GM12878 (cell line): Measurements from ENCODE around the gene BCL2L14. TPM values are rescaled to one million over a fixed set of nuclear protein-coding genes. Genes with fewer than 3 reads are reported as not detected.

ENCODE experiments used
- ATAC-seq: fragments of 200-7000 bp; cut with Tn5 transposase; 3 replicates; pipeline ENCODE4 v1.9.1; 2020; ENCODE audit warnings: mild to moderate bottlenecking, moderate library complexity
- BruUV-seq: library from RNA; stranded (reverse); fragments of 400-500 nt; replicated peaks from 2 replicates; lab custom pipeline; 2021; lab: Mats Ljungman, UMichigan
- CTCF ChIA-PET: fragments of 300-600 bp; sonication (Branson Sonifier 250); formaldehyde crosslinking; extraction: SDS; loops from one replicate; lab custom pipeline; 2021; ENCODE audit warnings: inconsistent platforms; lab: Yijun Ruan, JAX
- POLR2A ChIA-PET: fragments of 350-600 bp; formaldehyde crosslinking; extraction: SDS; loops from one replicate; lab custom pipeline; 2021; ENCODE audit warnings: inconsistent platforms; lab: Charles Lee
- RAD21 ChIA-PET: fragments of 300-600 bp; sonication (Branson Sonifier 250); formaldehyde crosslinking; loops from one replicate; lab custom pipeline; 2023; ENCODE audit warnings: antibody characterized with exemption; ENCODE audit not compliant: unreplicated experiment; lab: Charles Lee
- SMC1A ChIA-PET: fragments of 300-600 bp; sonication (Branson Sonifier 250); formaldehyde crosslinking; loops from one replicate; lab custom pipeline; 2023; ENCODE audit not compliant: unreplicated experiment, uncharacterized antibody; lab: Charles Lee
- DNase-seq: peaks from one replicate; pipeline ENCODE4 v3.0.0-alpha.2; 2011; ENCODE audit warnings: low read depth, low spot score
- FAIRE-seq: peaks from 3 replicates; lab custom pipeline; 2011; peaks lifted over from hg19 to GRCh38; lab: Jason Lieb, UNC
- H2AFZ ChIP-seq: 2 replicates; pipeline ENCODE4 v1.6.0; 2011; ENCODE audit warnings: low read depth, low read length, control low read depth; ENCODE audit not compliant: control insufficient read depth
- H3K27ac ChIP-seq: 2 replicates; pipeline ENCODE4 v1.5.1; 2011; ENCODE audit warnings: control low read depth; ENCODE audit not compliant: control insufficient read depth, insufficient read depth
- H3K27me3 ChIP-seq, 2 experiments: replicated peaks in 1 of 2; 2 replicates each; pipeline versions ENCODE4 v1.6.0 to v1.6.1; 2011; ENCODE audit warnings: low read length in 1 of 2; ENCODE audit not compliant: control insufficient read depth in 2 of 2, insufficient read depth in 2 of 2
- H3K36me3 ChIP-seq, 2 experiments: 2 replicates each; pipeline ENCODE4 v1.5.1; 2011; ENCODE audit warnings: low read length in 1 of 2; ENCODE audit not compliant: control insufficient read depth in 2 of 2, insufficient read depth in 2 of 2
- H3K4me1 ChIP-seq: 2 replicates; pipeline ENCODE4 v1.6.1; 2011; ENCODE audit warnings: mild to moderate bottlenecking, low read length, moderate library complexity, mixed read lengths; ENCODE audit not compliant: control insufficient read depth, insufficient read depth
- H3K4me2 ChIP-seq: 2 replicates; pipeline ENCODE4 v1.6.0; 2011; ENCODE audit warnings: control low read depth; ENCODE audit not compliant: control insufficient read depth, insufficient read depth
- H3K4me3 ChIP-seq: fragments of 200-600 bp; sonication (generic); 2 replicates; pipeline ENCODE4 v1.5.1; 2016
- H3K79me2 ChIP-seq: 2 replicates; pipeline ENCODE4 v1.6.0; 2011; ENCODE audit warnings: low read length; ENCODE audit not compliant: control insufficient read depth, insufficient read depth
- H3K9ac ChIP-seq: 2 replicates; pipeline ENCODE4 v1.8.0; 2011; ENCODE audit warnings: low read length, control low read depth, mixed read lengths; ENCODE audit not compliant: control insufficient read depth, insufficient read depth
- H3K9me3 ChIP-seq: replicated peaks from 3 replicates; pipeline ENCODE4 v1.5.1; 2011; ENCODE audit warnings: mild to moderate bottlenecking, low read length; ENCODE audit not compliant: control insufficient read depth, insufficient read depth
- H4K20me1 ChIP-seq: 2 replicates; pipeline ENCODE4 v1.6.0; 2011; ENCODE audit not compliant: control insufficient read depth, insufficient read depth
- ATF3 ChIP-seq: IDR thresholded peaks from 2 replicates; pipeline ENCODE4 v1.6.1; 2011; ENCODE audit warnings: low read depth, mild to moderate bottlenecking, low read length, moderate library complexity, borderline replicate concordance; ENCODE audit errors: extremely low read depth
- BACH1 ChIP-seq: fragments of 450-650 bp; IDR thresholded peaks from 2 replicates; pipeline ENCODE4 v1.6.1; 2017; ENCODE audit warnings: mild to moderate bottlenecking, borderline replicate concordance
- CBFB ChIP-seq: IDR thresholded peaks from 2 replicates; pipeline ENCODE4 v1.6.1; 2016; ENCODE audit warnings: antibody characterized with exemption, low read depth
- CBX3 ChIP-seq: fragments of 200-600 bp; sonication (generic); IDR thresholded peaks from 2 replicates; pipeline ENCODE4 v1.6.1; 2016; ENCODE audit warnings: low read depth, borderline replicate concordance
- ETV6 ChIP-seq, 2 experiments: fragments of 450-650 bp in 1 of 2; IDR thresholded peaks in 1 of 2; conservative IDR thresholded peaks in 1 of 2; 2 replicates each; pipeline ENCODE4 v1.6.1; 2014; ENCODE audit warnings: antibody characterized with exemption in 1 of 2, borderline replicate concordance in 1 of 2, low read depth in 1 of 2, mild to moderate bottlenecking in 1 of 2, moderate library complexity in 1 of 2
- FOXM1 ChIP-seq: IDR thresholded peaks from 2 replicates; pipeline ENCODE4 v1.6.1; 2012; ENCODE audit warnings: low read depth, mild to moderate bottlenecking, inconsistent platforms, low read length, moderate library complexity
- GABPA ChIP-seq: IDR thresholded peaks from 2 replicates; pipeline ENCODE4 v1.6.1; 2014; ENCODE audit warnings: antibody characterized with exemption, low read depth, mild to moderate bottlenecking, inconsistent platforms
- JUNB ChIP-seq: IDR thresholded peaks from 2 replicates; pipeline ENCODE4 v1.6.1; 2016; ENCODE audit warnings: antibody characterized with exemption, mild to moderate bottlenecking
- NFXL1 ChIP-seq: fragments of 450-650 bp; IDR thresholded peaks from 2 replicates; pipeline ENCODE4 v1.6.1; 2017; ENCODE audit warnings: antibody characterized with exemption, mild to moderate bottlenecking, borderline replicate concordance
- RAD51 ChIP-seq: fragments of 450-650 bp; IDR thresholded peaks from 2 replicates; pipeline ENCODE4 v1.6.1; 2016; ENCODE audit warnings: moderate library complexity, mild to moderate bottlenecking, inconsistent platforms
- RFX5 ChIP-seq: IDR thresholded peaks from 2 replicates; pipeline ENCODE4 v1.6.1; 2011; ENCODE audit warnings: low read depth, low read length, improper control_type of control experiment
- STAT3 ChIP-seq: IDR thresholded peaks from 2 replicates; pipeline ENCODE4 v1.6.1; 2011; ENCODE audit warnings: low read depth, low read length, improper control_type of control experiment
- SUZ12 ChIP-seq: fragments of 200-600 bp; sonication (generic); IDR thresholded peaks from one replicate; pipeline ENCODE4 v1.6.1; 2018; ENCODE audit warnings: antibody characterized with exemption, mild to moderate bottlenecking; ENCODE audit not compliant: unreplicated experiment
- TAF1 ChIP-seq: IDR thresholded peaks from 2 replicates; pipeline ENCODE4 v1.6.1; 2011; ENCODE audit warnings: mild to moderate bottlenecking, low read depth, low read length, borderline replicate concordance
- TCF12 ChIP-seq: IDR thresholded peaks from 2 replicates; pipeline ENCODE4 v1.6.1; 2011; ENCODE audit warnings: low read depth, mild to moderate bottlenecking, low read length
- USF2 ChIP-seq: IDR thresholded peaks from 2 replicates; pipeline ENCODE4 v1.6.1; 2011; ENCODE audit warnings: low read depth, low read length, improper control_type of control experiment, borderline replicate concordance
- ZNF217 ChIP-seq: fragments of 450-650 bp; IDR thresholded peaks from 2 replicates; pipeline ENCODE4 v1.6.1; 2017; ENCODE audit warnings: antibody characterized with exemption, mild to moderate bottlenecking
- ZNF592 ChIP-seq: fragments of 450-650 bp; IDR thresholded peaks from 2 replicates; pipeline ENCODE4 v1.6.1; 2017; ENCODE audit warnings: mild to moderate bottlenecking, moderate library complexity
- WGBS: methylation state at CpG from one replicate; pipeline ENCODE4 v1.1.6; 2016; ENCODE audit warnings: low lambda C conversion rate; ENCODE audit not compliant: insufficient replicate concordance, insufficient coverage; ENCODE audit errors: missing lambda C conversion rate; 5-methylcytosine and 5-hydroxymethylcytosine counted together
- in situ Hi-C: fragments of 300-500 bp; cut with MboI; formaldehyde crosslinking; loops from 9 replicates; pipeline ENCODE4 v1.14.3; 2018; ENCODE audit warnings: mixed read lengths
- intact Hi-C: fragments of 100-400 bp; cut with micrococcal nuclease; formaldehyde crosslinking; loops from one replicate; pipeline ENCODE4 v1.14.2; 2022; ENCODE audit not compliant: unreplicated experiment
- polyA plus RNA-seq, 11 experiments: library from polyadenylated mRNA; depleted of rRNA in 4 of 11; unstranded in 6 of 11; stranded (reverse) in 5 of 11; fragments of >200 nt; fragmentation: Nextera tagmentation in 4 of 11; fragmentation: Illumina TruSeq in 1 of 11; extraction: Ambion mirVana in 4 of 11; extraction: Trizol in 1 of 11; gene quantifications; 1 replicate in 1 of 11; 2 replicates in 10 of 11; pipeline versions ENCODE4 v1.2.1 to v1.2.3, GENCODE V29; 2011 to 2016; ENCODE audit warnings: inconsistent platforms in 2 of 11, missing spikeins in 2 of 11, low read depth in 1 of 11
- total RNA-seq, 4 experiments: library from RNA; depleted of rRNA in 3 of 4; stranded (reverse); fragments of >200 nt in 3 of 4; fragmentation: Illumina TruSeq in 1 of 4; extraction: Trizol in 1 of 4; gene quantifications; 2 replicates each; pipeline versions ENCODE4 v1.2.1 to v1.2.3, GENCODE V29; 2013 to 2021

Gene BCL2L14
- total and polyA plus RNA-seq, 10 of the 15 experiments (the other 5 are each of a cell fraction or from before 2014, with no cell fraction given) = 0.59 to 2.5 (median 0.90) TPM

- Histone ChIP-seq H3K79me2 (no peaks in the 10 kb centered on the region), H4K20me1 (no peaks in the 10 kb centered on the region), H3K4me1 (no peaks in the 10 kb centered on the region), H3K27me3 (0 out of 4 replicates have a peak, but pooled peaks cover 0 to 2% of the 10 kb centered on the region in 2 experiments), H2AFZ (no peak overlapping the region), H3K4me2 (no peak overlapping the region), H3K4me3 (no peak overlapping the region), H3K36me3 (no peaks in the 10 kb centered on the region), H3K27ac (no peak overlapping the region), H3K9me3 (no peaks in the 10 kb centered on the region), H3K9ac (no peak overlapping the region)
- CTCF ChIA-PET = interaction anchor here (9.9 kb wide), 1 partner anchor 243 kb away, joined by 214 read pairs; no protein-coding TSS in a partner anchor
- DNase-seq (no peak), ATAC-seq (no peak), FAIRE-seq (no peak)
- POLR2A ChIA-PET = no interaction called here
- RAD21 ChIA-PET = no interaction called here
- intact Hi-C loops = no loop called here
- no TSS peak for BruUV-seq
- in situ Hi-C loops = loop anchor here (10.0 kb wide), 1 partner anchor 618 kb away; no protein-coding TSS in a partner anchor
- SMC1A ChIA-PET = interaction anchor here (7.8 kb wide), 1 partner anchor 241 kb away, joined by 112 read pairs; no protein-coding TSS in a partner anchor
- TF ChIP-seq RFX5 (no peak), CBFB (no peak), JUNB (no peak), ZNF592 (no peak), BACH1 (no peak), ATF3 (no peak), CBX3 (no peak), NFXL1 (no peak), SUZ12 (no peak), ZNF217 (no peak), TAF1 (no peak), TCF12 (no peak), ETV6 (conservative IDR thresholded peaks at IDR 0.05 in 1 of 2, IDR thresholded peaks at IDR 0.05 in 1 of 2; ENCODE audit: borderline replicate concordance in 1 of 2, low read depth in 1 of 2) (no peak), RAD51 (no peak), USF2 (no peak), GABPA (no peak), STAT3 (no peak), FOXM1 (no peak)
- 66% methylated on average over 5 of the region's 5 CpGs for WGBS
Measured at GRCh38 chr12:12086362-12086761, 15.6 kb downstream of the BCL2L14 start.
